HG03159 (cell line): Measurements from ENCODE around the gene HOATZ.

ENCODE experiments used
- ATAC-seq: cut with Tn5 transposase; IDR thresholded peaks from one replicate; pipeline ENCODE4 v1.9.1; 2021; ENCODE audit warnings: mild to moderate bottlenecking, moderate library complexity; ENCODE audit not compliant: unreplicated experiment

The HOATZ gene

GRCh38 chr11:111575740-111576139, 61.2 kb downstream of the HOATZ start:
- ATAC-seq: no peak

DNA sequence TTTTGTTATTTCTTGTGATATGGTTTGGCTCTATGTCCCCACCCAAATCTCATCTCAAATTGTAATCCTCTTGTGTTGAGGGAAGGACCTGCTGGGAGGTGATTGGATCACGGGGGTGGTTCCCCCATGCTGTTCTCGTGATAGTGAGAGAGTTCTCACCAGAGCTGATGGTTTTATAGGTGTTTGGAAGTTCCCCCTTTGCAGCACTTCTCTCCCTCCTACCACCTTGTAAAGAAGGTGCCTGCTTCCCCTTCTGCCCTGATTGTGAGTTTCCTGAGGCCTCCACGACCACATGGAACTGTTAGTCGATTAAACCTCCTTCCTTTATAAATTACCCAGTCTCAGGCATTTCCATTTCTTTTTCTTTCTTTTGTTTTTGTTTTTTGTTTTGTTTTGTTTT, 63.2 kb downstream of the HOATZ start:
- no peak for ATAC-seq

- no peak for ATAC-seq
Measured at GRCh38 chr11:111581341-111581740, 66.8 kb downstream of the HOATZ start.

DNA sequence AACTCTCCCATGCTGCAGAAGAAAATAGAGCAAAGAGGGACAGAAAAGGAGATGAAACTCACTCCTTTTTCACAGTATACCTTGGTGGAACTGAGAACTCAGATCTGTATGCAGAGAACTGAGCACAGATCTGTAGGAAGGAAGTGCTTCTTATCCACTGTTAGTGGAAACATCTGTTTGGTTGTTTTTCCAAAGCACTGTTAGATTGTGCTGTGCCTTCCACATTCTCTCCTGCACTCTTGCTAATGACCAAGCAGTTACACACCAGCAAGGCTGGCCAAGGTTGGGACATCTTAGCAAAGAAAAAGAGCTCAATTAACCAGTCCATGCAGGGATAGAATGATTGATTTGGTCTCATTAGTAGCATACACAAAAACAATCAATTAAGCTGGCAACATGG, 67.6 kb downstream of the HOATZ start:
- no peak for ATAC-seq

- ATAC-seq: no peak
Measured at GRCh38 chr11:111582881-111583280, 68.3 kb downstream of the HOATZ start.

DNA sequence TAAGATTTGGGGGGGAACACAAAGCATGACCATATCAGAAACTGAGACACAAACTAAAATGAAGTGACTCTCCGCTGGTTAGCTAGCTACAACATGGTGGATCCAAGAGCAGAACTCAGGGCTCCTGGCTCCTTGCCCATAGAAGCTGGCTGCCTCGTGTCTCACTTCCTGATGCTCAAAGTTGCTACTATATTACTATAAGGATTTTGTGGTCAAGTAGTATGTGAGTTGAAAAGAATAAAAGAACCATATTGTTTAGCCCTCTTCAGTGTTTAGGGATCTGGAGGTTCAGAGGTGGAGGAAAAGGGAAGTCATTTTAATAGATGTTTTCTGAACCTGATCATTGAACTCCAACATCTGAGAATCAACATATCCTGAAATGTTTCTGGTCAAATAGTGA, 70.8 kb downstream of the HOATZ start:
- ATAC-seq: no peak

DNA sequence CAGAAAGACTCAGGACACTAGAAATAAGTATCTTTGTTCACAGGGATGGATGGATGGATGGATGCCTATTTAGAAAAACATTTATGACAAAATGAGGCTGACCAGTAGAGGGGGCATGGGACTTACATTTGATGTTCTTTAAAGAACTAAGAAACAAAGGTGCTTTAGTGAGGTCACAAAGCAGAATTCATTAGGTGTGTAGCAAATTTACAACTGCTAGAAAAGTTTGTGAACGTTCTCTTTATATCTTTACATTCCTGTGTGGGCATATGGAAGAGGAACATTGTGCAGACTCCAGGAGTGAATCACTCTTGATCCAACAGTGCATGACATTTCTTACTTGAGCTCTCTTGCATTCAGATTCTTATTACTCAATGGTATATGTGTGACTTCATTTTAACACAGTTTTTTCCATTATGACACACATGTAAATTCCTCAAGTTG, 71.8 kb downstream of the HOATZ start:
- no peak for ATAC-seq
